Iris pigment epithelial cell (primary cell): Measurements from ENCODE around the gene ACOT8.
"Not testable (repeated sequence)": the region's sequence is repeated elsewhere in the genome, so short reads cannot be mapped to it uniquely, and the experiment has no call there.

Source experiments
- DNase-seq: peaks from one replicate; pipeline ENCODE4 v3.0.0-alpha.2; 2011; ENCODE audit warnings: low read depth

The ACOT8 gene

GRCh38 chr20:45827030-45827652, 30.1 kb downstream of the ACOT8 start, which contains the start of gene TNNC2:
TNNC2 (minus strand) TSS chr20:45827312; CDS start chr20:45827248, 64 bp downstream.
- no peak for DNase-seq

GRCh38 chr20:45826381-45827019, 30.7 kb downstream of the ACOT8 start:
- no peak for DNase-seq

GRCh38 chr20:45823949-45824835, 33.0 kb downstream of the ACOT8 start:
- peak; percentile 35 for DNase-seq

- DNase-seq = no peak
Measured at GRCh38 chr20:45822857-45823256, 34.3 kb downstream of the ACOT8 start.

- no peak for DNase-seq
Measured at GRCh38 chr20:45821947-45822346, 35.2 kb downstream of the ACOT8 start.

- DNase-seq = no peak
Measured at GRCh38 chr20:45819466-45819865, 37.7 kb downstream of the ACOT8 start.

GRCh38 chr20:45818239-45818638, 39.0 kb downstream of the ACOT8 start:
- DNase-seq = no peak

GRCh38 chr20:45817376-45818194, 39.6 kb downstream of the ACOT8 start:
- DNase-seq = peak; percentile 92

GRCh38 chr20:45816951-45817350, 40.2 kb downstream of the ACOT8 start:
- no peak for DNase-seq

GRCh38 chr20:45814314-45814713, 42.9 kb downstream of the ACOT8 start:
- DNase-seq = peak; percentile 41

GRCh38 chr20:45813489-45813888, 43.7 kb downstream of the ACOT8 start:
- DNase-seq = no peak

GRCh38 chr20:45813006-45813340, 44.2 kb downstream of the ACOT8 start:
- DNase-seq = no peak

- peak; percentile 100 for DNase-seq
Measured at GRCh38 chr20:45812157-45813005, 44.8 kb downstream of the ACOT8 start, which contains the start of gene UBE2C. UBE2C (plus strand) TSS chr20:45812644; CDS start chr20:45812696, 52 bp downstream.

GRCh38 chr20:45810191-45810970, 46.8 kb downstream of the ACOT8 start:
- DNase-seq = no peak

GRCh38 chr20:45801851-45802250, 55.3 kb downstream of the ACOT8 start:
- no peak for DNase-seq

- peak; percentile 51 for DNase-seq
Measured at GRCh38 chr20:45798935-45799642, 58.1 kb downstream of the ACOT8 start.

- DNase-seq = not testable (repeated sequence)
Measured at GRCh38 chr20:45797955-45798354, 59.2 kb downstream of the ACOT8 start.

- DNase-seq = not testable (repeated sequence)
Measured at GRCh38 chr20:45797510-45797909, 59.7 kb downstream of the ACOT8 start.

GRCh38 chr20:45796337-45797065, 60.7 kb downstream of the ACOT8 start:
- no peak for DNase-seq
